K562 (cell line): ENCODE data around the gene OXA1L. TPM values are rescaled to one million over a fixed set of nuclear protein-coding genes. Genes with fewer than 3 reads are reported as not detected.

Experiments used
- ATAC-seq: fragments of 200-7000 bp; cut with Tn5 transposase; 3 replicates; pipeline ENCODE4 v1.9.1; 2020; ENCODE audit warnings: moderate library complexity
- BruUV-seq: library from RNA; stranded (reverse); fragments of 400-500 nt; replicated peaks from 2 replicates; lab custom pipeline; 2021; lab: Mats Ljungman, UMichigan
- CTCF ChIA-PET: fragments of 300-600 bp; formaldehyde crosslinking; extraction: SDS; loops from one replicate; lab custom pipeline; 2021; ENCODE audit warnings: low intra/inter-chr PET ratio; lab: Yijun Ruan, JAX
- POLR2A ChIA-PET: fragments of 300-600, 350-650 bp; sonication (Branson Sonifier 250); formaldehyde crosslinking; extraction: SDS; loops from one replicate; lab custom pipeline; 2021; ENCODE audit warnings: antibody characterized with exemption, inconsistent platforms; lab: Yijun Ruan, JAX
- DNase-seq, 4 experiments: peaks; one replicate each; pipeline versions ENCODE4 v3.0.0 to v3.0.0-alpha.2; 2011 to 2018; ENCODE audit warnings: low spot score in 3 of 4, mixed read lengths in 3 of 4; ENCODE audit errors: extremely low read depth in 1 of 4
- FAIRE-seq: peaks from 2 replicates; lab custom pipeline; 2011; peaks lifted over from hg19 to GRCh38; lab: Jason Lieb, UNC
- H2AFZ ChIP-seq: 2 replicates; pipeline ENCODE4 v1.6.0; 2011; ENCODE audit warnings: low read depth, low read length, control low read depth, inconsistent platforms
- H3K27ac ChIP-seq: fragments of 200-600 bp; 3 replicates; pipeline ENCODE4 v1.8.0; 2011; ENCODE audit warnings: low read depth, mild to moderate bottlenecking, control low read depth, inconsistent platforms, low read length, moderate library complexity, mixed read lengths; ENCODE audit errors: extremely low read depth
- H3K27me3 ChIP-seq, 2 experiments: fragments of 300-600 bp in 1 of 2; 2 replicates in 1 of 2; 3 replicates in 1 of 2; pipeline versions ENCODE4 v1.6.0 to v1.8.0; 2011; ENCODE audit warnings: inconsistent platforms in 2 of 2, low read length in 2 of 2, mild to moderate bottlenecking in 1 of 2, mixed read lengths in 1 of 2, moderate library complexity in 1 of 2; ENCODE audit not compliant: control insufficient read depth in 2 of 2, insufficient read depth in 2 of 2
- H3K36me3 ChIP-seq: fragments of 300-600 bp; 3 replicates; pipeline ENCODE4 v1.8.0; 2011; ENCODE audit warnings: mild to moderate bottlenecking, low read length, inconsistent platforms; ENCODE audit not compliant: control insufficient read depth, insufficient read depth
- H3K4me1 ChIP-seq, 2 experiments: fragments of 200-600 bp in 1 of 2; replicated peaks in 1 of 2; 2 replicates in 1 of 2; 3 replicates in 1 of 2; pipeline versions ENCODE4 v1.5.1 to v1.8.0; 2011; ENCODE audit warnings: inconsistent platforms in 2 of 2, low read length in 2 of 2, mild to moderate bottlenecking in 1 of 2, mixed read lengths in 1 of 2, moderate library complexity in 1 of 2; ENCODE audit not compliant: control insufficient read depth in 2 of 2, insufficient read depth in 2 of 2
- H3K4me2 ChIP-seq: 2 replicates; pipeline ENCODE4 v1.6.1; 2011; ENCODE audit warnings: low read length, control low read depth, inconsistent platforms, mixed read lengths; ENCODE audit not compliant: insufficient read depth
- H3K4me3 ChIP-seq: fragments of 200-600 bp; sonication (generic), shearing (Covaris generic); 2 replicates; pipeline ENCODE4 v1.5.1; 2016; ENCODE audit warnings: control low read depth, inconsistent platforms
- H3K79me2 ChIP-seq: fragments of 200-600 bp; 3 replicates; pipeline ENCODE4 v1.8.0; 2011; ENCODE audit warnings: low read length, inconsistent platforms; ENCODE audit not compliant: control insufficient read depth, insufficient read depth
- H3K9ac ChIP-seq, 2 experiments: 2 replicates each; pipeline versions ENCODE4 v1.6.0 to v1.6.1; 2011; ENCODE audit warnings: low read depth in 2 of 2, low read length in 2 of 2, control low read depth in 1 of 2, inconsistent platforms in 1 of 2, mild to moderate bottlenecking in 1 of 2, mixed read lengths in 1 of 2; ENCODE audit not compliant: insufficient read depth in 1 of 2
- H3K9me1 ChIP-seq: one replicate; pipeline ENCODE4 v1.6.0; 2011; ENCODE audit warnings: inconsistent platforms, mild to moderate bottlenecking, low read length, moderate library complexity; ENCODE audit not compliant: control insufficient read depth, insufficient read depth
- H3K9me3 ChIP-seq: replicated peaks from 2 replicates; pipeline ENCODE4 v1.5.1; 2011; ENCODE audit warnings: low read depth, low read length, inconsistent platforms; ENCODE audit not compliant: control insufficient read depth, insufficient read depth
- H4K20me1 ChIP-seq: replicated peaks from 2 replicates; pipeline ENCODE4 v1.6.1; 2011; ENCODE audit warnings: low read length, inconsistent platforms, mixed read lengths; ENCODE audit not compliant: control insufficient read depth, insufficient read depth
- CTBP1 ChIP-seq: fragments of 450-650 bp; IDR thresholded peaks from 2 replicates; pipeline ENCODE4 v1.6.1; 2016; ENCODE audit warnings: borderline replicate concordance
- VEZF1 ChIP-seq: fragments of 200-800 bp; sonication (Bioruptor generic); IDR thresholded peaks from 2 replicates; pipeline ENCODE4 v1.6.1; 2017; ENCODE audit warnings: missing genetic modification characterization, missing compliant biosample characterization
- XRCC5 ChIP-seq: fragments of 200-400 bp; formaldehyde crosslinking; IDR thresholded peaks from 2 replicates; pipeline ENCODE4 v1.6.1; 2017; ENCODE audit warnings: low read depth, mild to moderate bottlenecking, low read length
- WGBS: fragments of 100-300 bp; shearing (Covaris generic); methylation state at CpG from one replicate; pipeline ENCODE4 v1.1.6; 2016; ENCODE audit warnings: low coverage, mixed read lengths; ENCODE audit not compliant: insufficient coverage; ENCODE audit errors: missing lambda C conversion rate; 5-methylcytosine and 5-hydroxymethylcytosine counted together
- in situ Hi-C: fragments of 300-500 bp; cut with MboI; formaldehyde crosslinking; loops from 4 replicates; pipeline ENCODE4 v1.15.0; 2018; ENCODE audit warnings: inconsistent platforms, mixed read lengths
- intact Hi-C: fragments of 100-400 bp; cut with micrococcal nuclease; formaldehyde crosslinking; loops from 2 replicates; pipeline ENCODE4 v1.14.2; 2022
- polyA plus RNA-seq, 8 experiments: library from polyadenylated mRNA; depleted of rRNA in 4 of 8; stranded (reverse) in 5 of 8; unstranded in 3 of 8; fragments of >200 nt; fragmentation: Nextera tagmentation in 2 of 8; fragmentation: Illumina TruSeq in 1 of 8; extraction: Ambion mirVana in 2 of 8; extraction: Trizol in 1 of 8; gene quantifications; 2 replicates each; pipeline versions ENCODE4 v1.2.1 to v1.2.3, GENCODE V29; 2011 to 2014; ENCODE audit warnings: inconsistent platforms in 1 of 8, missing spikeins in 1 of 8
- total RNA-seq, 7 experiments: library from RNA; depleted of rRNA in 6 of 7; stranded (reverse); fragments of >200 nt in 6 of 7; fragmentation: Illumina TruSeq in 2 of 7; extraction: Trizol in 2 of 7; gene quantifications; 2 replicates each; pipeline versions ENCODE4 v1.2.1 to v1.2.3, GENCODE V29; 2011 to 2021; ENCODE audit warnings: low replicate concordance in 1 of 7

Gene OXA1L
- total and polyA plus RNA-seq, 9 of the 15 experiments (the other 6 are each of a cell fraction or from before 2014, with no cell fraction given) = 100 to 204 (median 145) TPM

GRCh38 chr14:22819151-22819988 is 52.9 kb downstream of the OXA1L start:
- H3K27me3 ChIP-seq = peaks cover 0 to 13% of the 10 kb centered on the region in 2 experiments; a peak in 3 of 5 replicates
- peaks cover 11 to 27% of the 10 kb centered on the region in 2 experiments; a peak in 4 of 5 replicates for H3K4me1 ChIP-seq
- no peaks in the 10 kb centered on the region for H4K20me1 ChIP-seq
- no peak overlapping the region for H3K4me3 ChIP-seq
- FAIRE-seq = no peak
- no peaks in the 10 kb centered on the region for H3K36me3 ChIP-seq
- DNase-seq = no peak
- H3K4me2 ChIP-seq = no peak overlapping the region
- no peak overlapping the region for H3K27ac ChIP-seq
- in situ Hi-C loops (no loop called here), intact Hi-C loops (no loop called here)
- peak overlapping the region in 1 of 2 experiments; percentile 5; a peak in 1 of 4 replicates for H3K9ac ChIP-seq
- H3K9me1 ChIP-seq = no peaks in the 10 kb centered on the region
- no peak for ATAC-seq
- POLR2A ChIA-PET = interaction anchor here (0.8 kb wide), 1 partner anchor 503 kb away, joined by 3 read pairs; no protein-coding TSS in a partner anchor
- 0 out of 2 replicates have a peak, but pooled peaks have one; percentile 15 for TF ChIP-seq CTBP1
- 0 out of 2 replicates have a peak, but pooled peaks have one; percentile 11 for TF ChIP-seq VEZF1 (CRISPR knock-in tag)
- TF ChIP-seq XRCC5 = no peak
- peak overlapping the region; percentile 74 for H2AFZ ChIP-seq
- CTCF ChIA-PET = interaction anchor here (0.6 to 1.1 kb wide), 2 partner anchors 42 to 163 kb away, joined by 3 to 5 read pairs; no protein-coding TSS in a partner anchor
- no TSS peak for BruUV-seq
- no peaks in the 10 kb centered on the region for H3K79me2 ChIP-seq
- WGBS = 20% methylated on average over 8 of the region's 10 CpGs
- H3K9me3 ChIP-seq = no peaks in the 10 kb centered on the region
